HEK293 (cell line): ENCODE results near the gene PBRM1.

ENCODE experiments used
- BCL11A ChIP-seq: fragments of 450-650 bp; formaldehyde crosslinking; IDR thresholded peaks from 2 replicates; pipeline ENCODE4 v1.5.1; 2016; ENCODE audit warnings: low read depth, missing biosample characterization, missing genetic modification characterization
- PATZ1 ChIP-seq: fragments of 450-650 bp; formaldehyde crosslinking; IDR thresholded peaks from 2 replicates; pipeline ENCODE4 v1.5.1; 2016; ENCODE audit warnings: missing biosample characterization, missing genetic modification characterization
- PBX3 ChIP-seq: sonication (generic); formaldehyde crosslinking; IDR thresholded peaks from 2 replicates; pipeline ENCODE4 v1.8.1; 2022; ENCODE audit warnings: mild to moderate bottlenecking, moderate library complexity, missing genetic modification reagents
- ZBTB8A ChIP-seq: fragments of 450-650 bp; formaldehyde crosslinking; IDR thresholded peaks from 2 replicates; pipeline ENCODE4 v1.5.1; 2016; ENCODE audit warnings: missing biosample characterization, missing genetic modification characterization
- ZIC2 ChIP-seq: fragments of 450-650 bp; formaldehyde crosslinking; IDR thresholded peaks from 2 replicates; pipeline ENCODE4 v1.5.1; 2016; ENCODE audit warnings: missing biosample characterization, missing genetic modification characterization
- ZNF426 ChIP-seq: fragments of 450-650 bp; formaldehyde crosslinking; IDR thresholded peaks from 2 replicates; pipeline ENCODE4 v1.5.1; 2017; ENCODE audit warnings: missing biosample characterization, missing genetic modification characterization, mild to moderate bottlenecking, inconsistent platforms, moderate library complexity
- ZNF549 ChIP-seq: fragments of 450-650 bp; IDR thresholded peaks from 2 replicates; pipeline ENCODE4 v1.5.1; 2018; ENCODE audit warnings: missing biosample characterization, missing genetic modification characterization, mild to moderate bottlenecking, inconsistent platforms, moderate library complexity
- ZNF629 ChIP-seq: fragments of 450-650 bp; formaldehyde crosslinking; IDR thresholded peaks from 2 replicates; pipeline ENCODE4 v1.5.1; 2017; ENCODE audit warnings: missing biosample characterization, missing genetic modification characterization
- ZNF776 ChIP-seq: fragments of 450-650 bp; formaldehyde crosslinking; IDR thresholded peaks from 2 replicates; pipeline ENCODE4 v1.5.0; 2017; ENCODE audit warnings: missing biosample characterization, missing genetic modification characterization, borderline replicate concordance
- ZNF791 ChIP-seq: fragments of 450-650 bp; formaldehyde crosslinking; IDR thresholded peaks from 2 replicates; pipeline ENCODE4 v1.5.1; 2016; ENCODE audit warnings: missing biosample characterization, missing genetic modification characterization
- ZSCAN16 ChIP-seq: fragments of 450-650 bp; formaldehyde crosslinking; IDR thresholded peaks from 2 replicates; pipeline ENCODE4 v1.5.1; 2016; ENCODE audit warnings: missing biosample characterization, missing genetic modification characterization
- TF ChIP-seq, protein P1 (sequence below): fragments of 450-650 bp; formaldehyde crosslinking; IDR thresholded peaks from 2 replicates; pipeline ENCODE4 v1.5.1; 2016; ENCODE audit warnings: missing biosample characterization, missing genetic modification characterization
- TF ChIP-seq, protein P2 (sequence below): fragments of 450-650 bp; formaldehyde crosslinking; IDR thresholded peaks from 2 replicates; pipeline ENCODE4 v1.5.1; 2016; ENCODE audit warnings: missing biosample characterization, missing genetic modification characterization, low read depth

DNA sequence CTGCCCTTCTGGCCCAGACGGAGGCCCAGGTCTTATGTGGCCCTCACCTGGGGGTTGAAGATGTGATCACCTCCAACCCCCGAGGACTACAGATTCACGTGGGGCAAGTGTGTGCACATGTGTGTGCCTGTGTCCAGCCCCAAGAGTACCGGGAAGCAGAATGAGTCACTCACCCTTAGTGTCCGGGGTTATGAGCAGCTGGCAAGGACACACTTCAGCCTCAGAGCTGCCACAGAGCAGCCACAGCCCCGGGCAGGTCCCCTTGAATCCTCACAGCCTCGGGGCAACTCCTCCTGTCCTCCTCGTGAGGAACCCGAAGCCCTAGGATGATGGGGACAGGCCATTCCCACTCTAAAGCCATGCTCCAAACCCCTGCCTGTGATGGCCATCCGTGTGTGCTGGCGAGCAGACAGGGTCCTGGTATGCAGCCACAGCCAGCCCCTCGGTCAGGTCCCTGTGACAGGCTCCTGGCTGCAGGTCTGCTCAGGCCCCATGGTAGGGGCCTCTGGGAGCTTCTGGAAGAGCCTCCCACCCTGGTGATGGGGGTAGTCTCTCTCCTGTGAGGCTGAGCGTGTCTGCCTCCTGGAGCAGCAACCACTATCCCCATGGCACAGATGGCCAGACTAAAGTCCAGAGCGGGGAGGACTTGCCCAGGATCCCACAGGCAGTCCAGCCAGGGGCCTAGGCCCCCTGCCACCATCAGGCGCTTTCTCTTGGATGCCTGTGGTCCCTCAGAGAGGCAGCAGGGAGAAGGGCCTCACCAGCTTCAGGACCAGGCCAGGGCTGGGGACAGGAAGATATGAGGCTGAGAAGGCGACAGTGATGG, 189.7 kb downstream of the PBRM1 start:
- TF ChIP-seq ZNF426 (tag by site-specific recombination) (no peak), ZNF791 (tag by site-specific recombination) (no peak), ZNF776 (no peak), ZNF549 (tag by site-specific recombination) (no peak), BCL11A (tag by site-specific recombination) (no peak), PATZ1 (tag by site-specific recombination) (no peak), ZBTB8A (tag by site-specific recombination) (no peak), ZIC2 (tag by site-specific recombination) (no peak), ZSCAN16 (no peak), PBX3 (CRISPR knock-in tag) (no peak), ZNF629 (tag by site-specific recombination) (no peak)
- TF ChIP-seq, protein P1, sequence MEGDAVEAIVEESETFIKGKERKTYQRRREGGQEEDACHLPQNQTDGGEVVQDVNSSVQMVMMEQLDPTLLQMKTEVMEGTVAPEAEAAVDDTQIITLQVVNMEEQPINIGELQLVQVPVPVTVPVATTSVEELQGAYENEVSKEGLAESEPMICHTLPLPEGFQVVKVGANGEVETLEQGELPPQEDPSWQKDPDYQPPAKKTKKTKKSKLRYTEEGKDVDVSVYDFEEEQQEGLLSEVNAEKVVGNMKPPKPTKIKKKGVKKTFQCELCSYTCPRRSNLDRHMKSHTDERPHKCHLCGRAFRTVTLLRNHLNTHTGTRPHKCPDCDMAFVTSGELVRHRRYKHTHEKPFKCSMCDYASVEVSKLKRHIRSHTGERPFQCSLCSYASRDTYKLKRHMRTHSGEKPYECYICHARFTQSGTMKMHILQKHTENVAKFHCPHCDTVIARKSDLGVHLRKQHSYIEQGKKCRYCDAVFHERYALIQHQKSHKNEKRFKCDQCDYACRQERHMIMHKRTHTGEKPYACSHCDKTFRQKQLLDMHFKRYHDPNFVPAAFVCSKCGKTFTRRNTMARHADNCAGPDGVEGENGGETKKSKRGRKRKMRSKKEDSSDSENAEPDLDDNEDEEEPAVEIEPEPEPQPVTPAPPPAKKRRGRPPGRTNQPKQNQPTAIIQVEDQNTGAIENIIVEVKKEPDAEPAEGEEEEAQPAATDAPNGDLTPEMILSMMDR (tag by site-specific recombination), result no peak
- TF ChIP-seq, protein P2, sequence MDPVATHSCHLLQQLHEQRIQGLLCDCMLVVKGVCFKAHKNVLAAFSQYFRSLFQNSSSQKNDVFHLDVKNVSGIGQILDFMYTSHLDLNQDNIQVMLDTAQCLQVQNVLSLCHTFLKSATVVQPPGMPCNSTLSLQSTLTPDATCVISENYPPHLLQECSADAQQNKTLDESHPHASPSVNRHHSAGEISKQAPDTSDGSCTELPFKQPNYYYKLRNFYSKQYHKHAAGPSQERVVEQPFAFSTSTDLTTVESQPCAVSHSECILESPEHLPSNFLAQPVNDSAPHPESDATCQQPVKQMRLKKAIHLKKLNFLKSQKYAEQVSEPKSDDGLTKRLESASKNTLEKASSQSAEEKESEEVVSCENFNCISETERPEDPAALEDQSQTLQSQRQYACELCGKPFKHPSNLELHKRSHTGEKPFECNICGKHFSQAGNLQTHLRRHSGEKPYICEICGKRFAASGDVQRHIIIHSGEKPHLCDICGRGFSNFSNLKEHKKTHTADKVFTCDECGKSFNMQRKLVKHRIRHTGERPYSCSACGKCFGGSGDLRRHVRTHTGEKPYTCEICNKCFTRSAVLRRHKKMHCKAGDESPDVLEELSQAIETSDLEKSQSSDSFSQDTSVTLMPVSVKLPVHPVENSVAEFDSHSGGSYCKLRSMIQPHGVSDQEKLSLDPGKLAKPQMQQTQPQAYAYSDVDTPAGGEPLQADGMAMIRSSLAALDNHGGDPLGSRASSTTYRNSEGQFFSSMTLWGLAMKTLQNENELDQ, result no peak
